NCI-H748 (cell line): ENCODE measurements around the gene MITF.

Experiments
- DNase-seq: peaks from one replicate; lab custom pipeline; 2025; ENCODE audit not compliant: unreplicated experiment; lab: John Stamatoyannopoulos, UW

Gene MITF

DNA sequence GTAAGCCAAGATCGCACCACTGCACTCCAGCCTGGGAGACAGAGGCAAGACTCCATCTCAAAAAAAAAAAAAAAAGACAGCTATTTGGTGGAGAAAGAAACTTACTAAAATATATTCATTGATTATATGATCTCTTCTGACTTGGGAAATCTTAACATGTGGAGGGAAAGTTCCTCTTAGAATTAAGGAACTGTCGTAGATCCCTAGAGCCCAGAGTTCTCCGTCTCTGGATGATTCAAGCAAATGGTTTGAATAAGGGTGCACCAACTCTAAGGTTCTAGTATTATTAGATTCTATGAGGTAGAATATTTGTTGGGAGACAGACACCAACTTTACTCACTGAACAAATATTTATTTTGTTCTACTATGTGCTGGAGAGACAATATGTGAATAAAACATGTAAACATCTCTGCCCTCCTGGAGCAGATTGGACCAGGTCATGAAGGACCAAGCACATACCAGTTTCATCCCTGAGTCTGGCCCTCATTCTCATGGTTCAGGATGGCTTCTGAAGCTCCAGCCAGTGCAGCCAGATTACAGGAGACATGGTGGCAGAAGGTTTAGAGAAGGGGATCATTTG, 129.7 kb downstream of the MITF start:
- no peak for DNase-seq

- no peak for DNase-seq
Measured at GRCh38 chr3:69869643-69870042, 130.4 kb downstream of the MITF start.

DNA sequence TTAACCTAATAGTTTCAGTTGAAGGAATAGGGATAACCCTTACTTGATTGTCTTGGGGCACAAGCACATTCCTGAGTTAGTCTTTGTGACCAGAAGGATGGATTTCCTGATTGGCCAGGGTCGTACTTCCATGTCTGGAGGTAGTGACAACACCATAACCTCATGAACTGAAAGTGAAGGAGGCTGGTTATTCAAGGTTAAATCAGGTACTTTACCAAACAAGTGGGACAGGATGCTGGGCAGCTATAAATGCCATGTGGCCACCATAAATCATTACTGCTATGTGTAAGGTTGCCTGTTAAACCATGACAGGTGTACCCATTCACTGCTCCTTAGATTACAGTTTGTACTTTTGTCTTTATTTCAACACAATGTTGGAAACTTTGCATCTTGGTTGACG, 132.0 kb downstream of the MITF start:
- DNase-seq, result no peak

DNA sequence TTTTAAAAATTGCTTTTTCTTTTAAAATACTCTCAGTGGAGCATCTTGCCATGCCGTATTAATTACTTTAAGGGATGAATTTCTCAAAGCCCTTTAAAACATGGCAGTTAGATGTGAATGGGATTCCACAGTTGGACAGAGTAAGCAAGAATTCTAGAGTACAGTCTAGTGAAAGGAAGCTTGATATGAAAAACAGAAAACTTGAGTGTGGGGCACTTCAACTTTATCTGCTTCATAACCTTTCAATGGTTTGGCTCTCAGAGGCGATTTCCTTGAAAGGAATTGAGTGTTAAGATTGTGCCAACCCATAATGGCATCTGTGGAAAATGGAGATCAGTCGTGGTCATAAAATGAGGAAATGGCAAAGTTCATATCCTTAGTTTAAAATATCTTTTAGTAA, 132.6 kb downstream of the MITF start:
- no peak for DNase-seq

DNA sequence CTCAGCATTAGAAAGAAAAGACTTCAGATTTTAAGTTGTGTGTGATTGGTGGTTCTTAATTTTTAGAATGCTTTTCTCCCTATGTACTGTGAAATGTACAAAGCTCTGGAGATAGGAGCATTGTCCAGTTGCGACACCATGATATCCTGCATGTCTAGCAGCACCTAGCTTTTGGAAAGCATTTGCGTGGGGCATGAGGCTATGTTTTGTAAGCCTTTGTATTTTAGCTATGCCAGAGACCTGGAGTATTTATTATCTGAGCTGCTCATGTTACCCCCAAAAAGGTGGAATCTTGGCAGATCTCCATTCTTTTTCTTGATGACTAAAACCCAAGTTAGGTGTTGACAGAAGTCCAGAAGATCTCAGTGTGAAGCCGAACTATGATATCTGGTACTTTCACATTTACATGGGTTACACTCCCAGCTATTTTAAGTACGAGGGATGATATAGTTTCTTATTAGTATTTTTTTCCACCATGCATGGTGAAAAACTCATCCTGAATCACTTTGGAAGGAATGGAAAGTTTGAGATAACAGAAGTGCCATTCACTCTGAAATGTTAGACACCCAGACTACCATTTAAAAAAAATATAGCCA, 133.6 kb downstream of the MITF start:
- DNase-seq, result no peak

- no peak for DNase-seq
Measured at GRCh38 chr3:69876073-69876472, 136.8 kb downstream of the MITF start.

DNA sequence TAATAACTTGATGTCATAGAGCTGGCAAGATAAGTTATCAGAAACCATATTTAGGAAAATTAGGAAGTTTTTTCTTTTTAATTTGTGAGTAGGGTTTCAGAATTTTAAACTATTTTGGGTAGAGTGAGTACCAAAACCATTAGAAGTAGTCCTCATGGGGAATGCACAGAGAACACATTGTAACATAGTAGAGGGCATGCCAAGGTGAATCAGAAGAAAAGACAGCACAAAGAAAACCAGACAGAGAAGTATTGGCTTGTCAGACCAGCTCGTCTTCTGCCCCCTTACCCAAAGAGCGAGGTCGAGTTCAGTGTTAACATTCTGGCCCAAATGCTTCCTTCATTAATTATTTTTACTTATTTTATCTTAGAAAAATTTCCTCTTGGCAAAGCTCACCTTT, 139.0 kb downstream of the MITF start:
- no peak for DNase-seq

- no peak for DNase-seq
Measured at GRCh38 chr3:69879051-69879450, 139.8 kb downstream of the MITF start.

- DNase-seq, result no peak
Measured at GRCh38 chr3:69880069-69880640, 140.9 kb downstream of the MITF start.

- DNase-seq, result no peak
Measured at GRCh38 chr3:69881051-69881450, 141.8 kb downstream of the MITF start.

GRCh38 chr3:69881756-69882428, 142.6 kb downstream of the MITF start:
- DNase-seq, result no peak

DNA sequence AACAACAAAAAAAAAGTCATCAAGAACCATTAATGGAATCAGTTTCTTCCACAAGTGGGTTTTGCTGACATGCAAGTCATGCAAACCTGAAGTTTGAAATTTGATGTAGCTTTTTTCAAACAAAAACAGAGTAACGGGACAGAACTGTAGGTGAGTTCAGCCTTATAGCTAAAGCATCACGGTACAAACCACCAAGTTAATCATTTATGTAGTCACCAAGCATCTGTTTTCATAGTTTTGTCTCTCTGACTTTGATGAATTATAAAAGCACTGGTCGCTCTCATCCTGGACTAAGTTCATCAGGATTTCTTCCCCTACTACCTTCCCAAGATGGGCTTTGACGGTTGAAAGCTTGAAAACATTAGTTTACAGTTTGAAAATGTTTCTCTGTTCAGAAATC, 143.3 kb downstream of the MITF start:
- DNase-seq, result no peak

DNA sequence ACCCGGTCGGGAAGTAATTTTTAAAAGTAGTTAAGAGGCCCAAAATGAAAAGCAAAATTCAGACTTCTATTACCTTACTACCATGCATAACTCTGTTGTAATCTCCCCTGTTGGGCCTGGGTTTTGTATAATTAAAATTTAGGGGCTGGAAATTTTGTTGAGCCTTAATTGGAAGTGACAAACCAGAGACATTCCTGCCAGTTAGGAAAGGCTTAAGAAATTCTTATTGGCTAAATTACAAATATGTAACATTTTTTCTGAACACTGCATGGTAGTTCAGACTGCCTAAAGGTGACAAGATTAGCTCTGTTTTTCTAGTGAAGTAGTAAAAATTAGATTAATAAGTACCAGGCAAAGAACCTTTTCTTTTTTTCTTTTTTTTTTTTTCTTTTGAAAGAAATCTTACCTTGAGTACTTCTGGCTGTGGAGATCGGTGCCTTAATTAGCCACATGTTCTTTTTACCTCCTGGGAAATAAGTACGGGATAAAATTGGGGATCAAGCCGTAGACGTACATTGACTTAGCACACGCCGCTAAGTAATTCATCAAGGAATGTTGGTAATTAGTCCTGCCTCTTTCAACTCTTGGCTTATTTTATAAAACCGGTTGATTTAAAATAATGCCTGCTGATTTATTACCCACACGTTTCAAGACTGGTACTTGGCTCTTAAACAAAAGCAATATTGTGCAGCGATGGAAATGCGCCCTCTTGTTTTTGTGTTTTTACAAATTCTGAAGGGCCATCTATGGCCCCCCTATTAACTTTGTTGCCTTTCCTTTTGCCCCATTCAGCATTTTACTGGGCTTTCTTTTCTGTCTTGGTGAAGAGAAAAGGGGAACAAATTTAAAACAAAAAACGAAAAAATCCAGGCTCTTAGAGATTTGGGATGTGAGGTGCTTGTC, 149.0 kb downstream of the MITF start:
- DNase-seq, result no peak

DNA sequence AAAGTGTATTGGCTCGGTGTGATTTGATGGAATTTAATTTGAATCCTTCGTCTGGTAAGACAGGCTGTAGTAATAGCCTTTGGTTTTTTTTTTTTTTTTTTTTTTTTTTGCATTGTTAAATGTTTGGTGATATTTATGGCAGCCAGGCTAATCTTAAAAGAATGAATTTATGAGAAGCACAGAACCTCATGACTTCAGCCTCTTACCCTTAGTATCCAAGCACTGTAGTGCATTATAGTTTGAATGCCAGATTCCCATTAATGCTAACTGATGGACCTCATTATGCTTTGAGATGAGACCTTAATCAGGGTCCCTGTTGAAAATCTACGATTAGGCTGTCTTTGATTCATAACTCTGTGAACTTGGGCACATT, 149.7 kb downstream of the MITF start:
- DNase-seq, result no peak

DNA sequence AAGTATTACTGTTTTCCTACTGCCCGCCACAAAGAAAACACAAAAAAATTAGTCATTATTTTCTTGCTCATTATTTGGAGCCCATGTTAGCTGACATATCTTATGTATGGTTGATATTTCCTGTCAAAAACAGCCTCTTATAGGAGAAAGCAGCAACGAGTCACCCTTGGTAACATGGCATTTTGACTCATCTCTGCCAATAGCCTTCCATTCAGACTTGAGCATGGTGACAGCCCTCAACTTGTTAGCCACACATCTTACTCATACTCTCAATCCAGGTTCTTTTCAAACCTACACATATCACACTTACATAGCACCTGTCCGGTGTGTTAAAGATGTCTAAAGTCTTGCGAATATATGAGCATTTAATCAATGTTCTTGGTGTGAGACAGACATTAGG, 150.8 kb downstream of the MITF start:
- DNase-seq, result no peak

GRCh38 chr3:69890691-69891090, 151.4 kb downstream of the MITF start:
- no peak for DNase-seq

- DNase-seq, result no peak
Measured at GRCh38 chr3:69892706-69893105, 153.4 kb downstream of the MITF start.

DNA sequence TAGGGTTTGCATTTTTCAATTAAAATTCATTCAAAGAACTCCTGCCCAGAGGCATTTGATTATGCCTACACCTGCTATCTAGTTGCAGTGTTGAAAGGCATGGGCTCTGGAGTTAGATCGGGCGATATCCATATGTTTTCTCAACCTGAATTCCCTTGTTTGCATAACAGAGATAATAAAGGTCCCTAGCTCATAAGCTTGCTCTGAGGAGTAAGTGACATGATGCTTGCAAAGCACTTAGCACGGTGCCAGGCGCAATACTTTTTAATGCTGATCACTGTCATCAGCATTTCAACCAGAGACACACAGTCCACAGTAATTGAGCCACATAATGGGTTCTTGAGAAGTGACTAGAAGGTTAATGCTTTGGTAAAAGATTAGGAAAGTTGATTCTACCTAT, 154.0 kb downstream of the MITF start:
- no peak for DNase-seq

GRCh38 chr3:69896095-69896494, 156.8 kb downstream of the MITF start:
- DNase-seq, result no peak

- DNase-seq, result no peak
Measured at GRCh38 chr3:69900331-69900730, 161.1 kb downstream of the MITF start.

- DNase-seq, result no peak
Measured at GRCh38 chr3:69901802-69902201, 162.5 kb downstream of the MITF start.
